Keratinocyte (primary cell): ENCODE measurements around the gene CABP4. TPM values are rescaled to one million over a fixed set of nuclear protein-coding genes. Genes with fewer than 3 reads are reported as not detected.

Source experiments
- DNase-seq: peaks from one replicate; pipeline ENCODE4 v3.0.0-alpha.2; 2011; ENCODE audit warnings: low read depth, missing footprints, low spot score
- FAIRE-seq: peaks from 2 replicates; lab custom pipeline; 2011; peaks lifted over from hg19 to GRCh38; lab: Jason Lieb, UNC
- H2AFZ ChIP-seq: 2 replicates; pipeline ENCODE4 v1.6.0; 2012; ENCODE audit warnings: low read length, control low read depth, inconsistent platforms; ENCODE audit not compliant: control insufficient read depth
- H3K27ac ChIP-seq: 2 replicates; pipeline ENCODE4 v1.5.1; 2011; ENCODE audit warnings: low read length; ENCODE audit not compliant: control insufficient read depth, insufficient read depth
- H3K27me3 ChIP-seq: 3 replicates; pipeline ENCODE4 v1.6.0; 2011; ENCODE audit warnings: low read length; ENCODE audit not compliant: control insufficient read depth, insufficient read depth; ENCODE audit errors: extremely low read depth
- H3K36me3 ChIP-seq, 2 experiments: 2 replicates in 1 of 2; 3 replicates in 1 of 2; pipeline ENCODE4 v1.5.1; 2011; ENCODE audit warnings: low read length in 2 of 2, mild to moderate bottlenecking in 1 of 2; ENCODE audit not compliant: control insufficient read depth in 2 of 2, insufficient read depth in 2 of 2; ENCODE audit errors: extremely low read depth in 1 of 2
- H3K4me1 ChIP-seq: 3 replicates; pipeline ENCODE4 v1.5.1; 2011; ENCODE audit warnings: low read length; ENCODE audit not compliant: control insufficient read depth, insufficient read depth; ENCODE audit errors: extremely low read depth
- H3K4me2 ChIP-seq: 3 replicates; pipeline ENCODE4 v1.6.0; 2011; ENCODE audit warnings: low read depth, low read length; ENCODE audit not compliant: control insufficient read depth, insufficient read depth; ENCODE audit errors: extremely low read depth
- H3K4me3 ChIP-seq, 3 experiments: fragments of 200-600 bp in 1 of 3; sonication (generic) in 1 of 3; 2 replicates in 2 of 3; 3 replicates in 1 of 3; pipeline ENCODE4 v1.5.1; 2011 to 2016; ENCODE audit warnings: low read length in 3 of 3, mild to moderate bottlenecking in 3 of 3, control low read depth in 2 of 3, inconsistent platforms in 1 of 3, low read depth in 1 of 3, mixed read lengths in 1 of 3, mixed run types in 1 of 3, moderate library complexity in 1 of 3; ENCODE audit not compliant: control insufficient read depth in 2 of 3, insufficient read depth in 2 of 3; ENCODE audit errors: extremely low read depth in 1 of 3
- H3K79me2 ChIP-seq: 2 replicates; pipeline ENCODE4 v1.6.0; 2012; ENCODE audit warnings: low read length; ENCODE audit not compliant: control insufficient read depth, insufficient read depth
- H3K9ac ChIP-seq: 3 replicates; pipeline ENCODE4 v1.6.0; 2011; ENCODE audit warnings: low read length; ENCODE audit not compliant: control insufficient read depth, insufficient read depth; ENCODE audit errors: extremely low read depth
- H3K9me1 ChIP-seq: 3 replicates; pipeline ENCODE4 v1.6.0; 2011; ENCODE audit warnings: low read length; ENCODE audit not compliant: control insufficient read depth, insufficient read depth; ENCODE audit errors: extremely low read depth
- H3K9me3 ChIP-seq: 2 replicates; pipeline ENCODE4 v1.5.1; 2012; ENCODE audit warnings: low read depth, low read length; ENCODE audit not compliant: control insufficient read depth
- H4K20me1 ChIP-seq: 3 replicates; pipeline ENCODE4 v1.6.0; 2011; ENCODE audit warnings: low read length; ENCODE audit not compliant: control insufficient read depth, insufficient read depth; ENCODE audit errors: extremely low read depth
- EZH2 ChIP-seq: IDR thresholded peaks from one replicate; pipeline ENCODE4 v1.6.1; 2012; ENCODE audit warnings: inconsistent platforms, mild to moderate bottlenecking, low read length, moderate library complexity
- dilution Hi-C: fragments of 300-500 bp; cut with MboI; formaldehyde crosslinking; loops from one replicate; pipeline ENCODE4 v1.7.0; 2020; ENCODE audit warnings: low sequenced_read_pairs; ENCODE audit not compliant: extremely low pct_ligation_motif_present
- polyA plus RNA-seq, 5 experiments: library from polyadenylated mRNA; depleted of rRNA in 3 of 5; stranded (reverse) in 3 of 5; stranded (forward) in 1 of 5; unstranded in 1 of 5; fragments of >200 nt; gene quantifications; 1 replicate in 1 of 5; 2 replicates in 3 of 5; 3 replicates in 1 of 5; pipeline versions ENCODE4 v1.2.1 to v1.2.3, GENCODE V29; 2011 to 2012; ENCODE audit warnings: missing spikeins in 2 of 5, low read depth in 1 of 5, low replicate concordance in 1 of 5
- TF ChIP-seq, protein P1 (sequence below), 3 experiments: IDR thresholded peaks in 1 of 3; conservative IDR thresholded peaks in 1 of 3; optimal IDR thresholded peaks in 1 of 3; 2 replicates in 2 of 3; 3 replicates in 1 of 3; pipeline versions ENCODE3 to v1.5.1; 2011; ENCODE audit warnings: low read length in 3 of 3, mild to moderate bottlenecking in 3 of 3, moderate library complexity in 2 of 3, control low read depth in 1 of 3, inconsistent platforms in 1 of 3; ENCODE audit not compliant: insufficient read depth in 2 of 3; ENCODE audit errors: extremely low read depth in 1 of 3

CABP4 gene
- polyA plus RNA-seq, 1 donor (not counting 4 experiments of a cell fraction or from before 2014, with no cell fraction given), result not detected

DNA sequence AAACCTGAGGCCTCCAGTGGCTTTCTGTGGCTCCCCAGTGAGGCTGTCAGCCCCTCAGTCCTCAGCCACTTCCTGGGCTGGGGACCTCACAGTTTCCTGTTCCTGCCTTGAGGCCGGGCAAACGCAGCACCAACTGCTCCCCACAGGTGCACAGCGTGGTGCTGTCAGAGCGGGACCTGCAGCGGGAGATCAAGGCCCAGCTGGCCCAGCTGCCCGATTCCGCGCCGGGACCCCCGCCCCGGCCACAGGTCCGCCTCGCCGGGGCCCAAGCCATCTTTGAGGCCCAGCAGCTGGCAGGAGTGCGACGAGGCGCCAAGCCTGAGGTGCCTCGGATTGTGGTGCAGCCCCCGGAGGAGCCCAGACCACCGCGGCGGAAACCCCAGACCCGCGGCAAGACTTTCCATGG lies 45.9 kb upstream of the CABP4 start:
- H3K9me1 ChIP-seq, result no peaks in the 10 kb centered on the region
- no peaks in the 10 kb centered on the region for H3K36me3 ChIP-seq

DNA sequence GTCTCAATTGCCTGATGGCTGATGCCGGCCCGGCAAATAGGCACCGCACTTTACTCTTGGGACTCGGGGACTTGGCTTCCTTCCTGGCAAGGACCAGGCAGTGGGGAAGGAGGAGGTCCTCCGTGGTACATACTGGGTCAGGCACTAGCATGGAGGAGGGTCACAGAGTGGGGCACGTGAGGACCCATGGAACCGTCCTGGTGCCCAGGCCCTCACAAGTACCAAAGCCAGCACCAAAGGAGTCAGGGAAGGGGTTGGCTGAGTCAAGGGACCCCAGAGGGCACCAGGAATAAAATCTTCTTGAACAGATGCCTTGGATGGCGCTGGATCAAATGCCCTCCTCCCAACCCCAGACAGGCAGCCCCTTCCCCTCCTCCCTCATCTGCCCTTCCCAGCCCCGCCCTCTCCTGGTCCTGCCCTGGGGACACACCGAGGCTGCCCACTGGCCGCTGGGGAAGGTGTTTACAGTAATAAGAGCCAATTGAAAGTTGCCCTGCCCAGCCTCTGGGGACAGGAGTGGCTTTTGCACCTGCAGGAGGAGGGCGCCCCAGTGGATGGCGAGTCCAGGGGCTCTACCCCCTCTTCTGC lies 45.3 kb upstream of the CABP4 start:
- dilution Hi-C loops, result no loop called here
- H3K4me1 ChIP-seq, result no peaks in the 10 kb centered on the region
- H3K79me2 ChIP-seq, result no peaks in the 10 kb centered on the region
- H3K27ac ChIP-seq, result no peak overlapping the region
- H2AFZ ChIP-seq, result no peak overlapping the region
- H3K9me3 ChIP-seq, result no peaks in the 10 kb centered on the region
- H3K9ac ChIP-seq, result no peak overlapping the region
- no peak for DNase-seq
- H4K20me1 ChIP-seq, result no peaks in the 10 kb centered on the region
- no peak overlapping the region for H3K4me2 ChIP-seq
- H3K9me1 ChIP-seq, result no peaks in the 10 kb centered on the region
- H3K4me3 ChIP-seq, result no peak overlapping the region
- no peak for FAIRE-seq
- TF ChIP-seq, protein P1, sequence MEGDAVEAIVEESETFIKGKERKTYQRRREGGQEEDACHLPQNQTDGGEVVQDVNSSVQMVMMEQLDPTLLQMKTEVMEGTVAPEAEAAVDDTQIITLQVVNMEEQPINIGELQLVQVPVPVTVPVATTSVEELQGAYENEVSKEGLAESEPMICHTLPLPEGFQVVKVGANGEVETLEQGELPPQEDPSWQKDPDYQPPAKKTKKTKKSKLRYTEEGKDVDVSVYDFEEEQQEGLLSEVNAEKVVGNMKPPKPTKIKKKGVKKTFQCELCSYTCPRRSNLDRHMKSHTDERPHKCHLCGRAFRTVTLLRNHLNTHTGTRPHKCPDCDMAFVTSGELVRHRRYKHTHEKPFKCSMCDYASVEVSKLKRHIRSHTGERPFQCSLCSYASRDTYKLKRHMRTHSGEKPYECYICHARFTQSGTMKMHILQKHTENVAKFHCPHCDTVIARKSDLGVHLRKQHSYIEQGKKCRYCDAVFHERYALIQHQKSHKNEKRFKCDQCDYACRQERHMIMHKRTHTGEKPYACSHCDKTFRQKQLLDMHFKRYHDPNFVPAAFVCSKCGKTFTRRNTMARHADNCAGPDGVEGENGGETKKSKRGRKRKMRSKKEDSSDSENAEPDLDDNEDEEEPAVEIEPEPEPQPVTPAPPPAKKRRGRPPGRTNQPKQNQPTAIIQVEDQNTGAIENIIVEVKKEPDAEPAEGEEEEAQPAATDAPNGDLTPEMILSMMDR (optimal IDR thresholded peaks at IDR 0.05 in 1 of 3, IDR thresholded peaks at IDR 0.05 in 1 of 3, conservative IDR thresholded peaks at IDR 0.05 in 1 of 3; ENCODE audit: extremely low read depth in 1 of 3, insufficient read depth in 2 of 3, low read length in 3 of 3), result no peak
- no peak for TF ChIP-seq EZH2
- no peaks in the 10 kb centered on the region for H3K36me3 ChIP-seq
- peaks cover 9% of the 10 kb centered on the region for H3K27me3 ChIP-seq

More for the DNA sequence above, 45.9 kb upstream of the CABP4 start:
- H3K27me3 ChIP-seq, result peaks cover 6% of the 10 kb centered on the region
- no peaks in the 10 kb centered on the region for H3K4me1 ChIP-seq
- no peak overlapping the region for H3K4me3 ChIP-seq
- no peaks in the 10 kb centered on the region for H3K9me3 ChIP-seq
- no peaks in the 10 kb centered on the region for H3K79me2 ChIP-seq
- H3K27ac ChIP-seq, result no peak overlapping the region
- H3K9ac ChIP-seq, result no peak overlapping the region
- no peak for FAIRE-seq
- no peak overlapping the region for H3K4me2 ChIP-seq
- dilution Hi-C loops, result no loop called here
- TF ChIP-seq EZH2, result no peak
- TF ChIP-seq, protein P1 (optimal IDR thresholded peaks at IDR 0.05 in 1 of 3, IDR thresholded peaks at IDR 0.05 in 1 of 3, conservative IDR thresholded peaks at IDR 0.05 in 1 of 3; ENCODE audit: extremely low read depth in 1 of 3, insufficient read depth in 2 of 3, low read length in 3 of 3), result no peak
- H2AFZ ChIP-seq, result no peak overlapping the region
- no peaks in the 10 kb centered on the region for H4K20me1 ChIP-seq
- DNase-seq, result no peak
